Subcutaneous adipose tissue (tissue), 4 donors: ENCODE measurements around the gene AKR7A3. TPM values are rescaled to one million over a fixed set of nuclear protein-coding genes. Genes with fewer than 3 reads are reported as not detected.

Source experiments
- CTCF ChIP-seq: fragments of 450-650 bp; IDR thresholded peaks from one replicate; pipeline ENCODE4 v1.5.1; 2016; ENCODE audit warnings: low read depth, mild to moderate bottlenecking, control low read depth, antibody characterized with exemption, moderate library complexity
- total RNA-seq, 4 donors: library from RNA; depleted of rRNA; stranded (reverse); fragments of >200 nt; gene quantifications; one replicate each; pipeline ENCODE4 v1.1.0, GENCODE V29; 2016

The AKR7A3 gene
- total RNA-seq, 4 donors from 2014 or later = 0.51 to 2.4 (median 2.0) TPM; not detected in 1

GRCh38 chr1:19330449-19331135 lies 42.0 kb upstream of the AKR7A3 start:
- TF ChIP-seq CTCF = no peak

GRCh38 chr1:19329611-19330010 lies 41.0 kb upstream of the AKR7A3 start:
- TF ChIP-seq CTCF = no peak

DNA sequence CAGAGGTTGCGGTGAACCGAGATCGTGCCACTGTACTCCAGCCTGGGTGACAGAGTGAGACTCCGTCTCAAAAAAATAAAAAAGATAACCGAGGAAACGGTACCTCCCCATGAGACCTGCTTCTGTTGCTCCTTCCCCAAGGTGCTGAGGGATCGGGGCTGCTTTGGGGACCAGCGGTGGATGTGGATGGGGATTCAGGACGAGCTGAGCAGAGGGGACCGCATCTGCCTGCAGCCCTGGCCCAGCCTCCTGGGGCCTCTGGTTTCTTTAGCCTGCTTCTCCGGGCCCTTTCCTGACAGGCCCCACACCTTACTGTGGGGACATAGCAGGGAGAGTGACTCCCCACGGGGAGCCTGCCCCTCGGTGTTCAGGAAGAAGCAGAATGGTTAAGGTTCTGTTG lies 40.6 kb upstream of the AKR7A3 start:
- TF ChIP-seq CTCF = no peak

DNA sequence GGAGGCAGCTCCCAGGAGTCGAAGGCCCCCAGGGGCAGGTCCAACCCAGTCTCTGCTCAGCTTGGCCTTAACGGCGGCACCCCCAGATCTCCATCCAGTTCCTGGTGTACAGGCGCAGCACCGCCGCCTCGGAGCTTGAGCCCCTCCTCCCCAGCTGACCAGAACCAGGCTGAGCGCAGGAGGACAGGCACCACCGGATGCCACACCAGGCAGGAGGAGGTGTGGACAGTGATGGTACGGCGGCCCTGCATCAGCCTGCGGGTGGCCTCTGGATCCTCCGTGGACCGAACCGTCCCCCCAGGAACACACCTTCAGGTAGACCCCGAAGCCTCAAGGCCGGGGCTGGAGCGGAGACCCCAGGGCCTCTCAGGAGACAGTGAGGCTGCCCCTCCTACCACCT lies 39.9 kb upstream of the AKR7A3 start:
- TF ChIP-seq CTCF = no peak

GRCh38 chr1:19327736-19328135 lies 39.2 kb upstream of the AKR7A3 start:
- TF ChIP-seq CTCF = no peak

DNA sequence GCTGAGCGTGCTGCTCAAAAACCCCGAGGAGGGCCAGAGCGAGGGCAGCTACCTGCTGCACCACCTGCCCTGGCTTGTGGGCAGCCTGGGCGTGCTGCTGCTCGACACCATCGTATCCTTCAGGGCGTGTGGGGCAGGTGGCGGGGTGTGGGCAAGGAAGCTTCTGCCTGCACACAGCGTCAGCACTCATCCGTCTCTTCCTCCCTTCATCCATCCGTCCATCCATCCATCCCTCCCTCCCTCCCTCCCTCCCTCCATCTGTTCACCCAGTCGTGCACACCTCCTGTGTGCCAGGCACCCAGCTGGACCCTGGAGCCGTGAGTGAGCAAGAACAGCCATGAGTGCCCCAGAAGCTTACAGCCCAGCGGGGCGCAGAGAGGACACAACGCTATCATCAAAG lies 38.7 kb upstream of the AKR7A3 start:
- no peak for TF ChIP-seq CTCF

DNA sequence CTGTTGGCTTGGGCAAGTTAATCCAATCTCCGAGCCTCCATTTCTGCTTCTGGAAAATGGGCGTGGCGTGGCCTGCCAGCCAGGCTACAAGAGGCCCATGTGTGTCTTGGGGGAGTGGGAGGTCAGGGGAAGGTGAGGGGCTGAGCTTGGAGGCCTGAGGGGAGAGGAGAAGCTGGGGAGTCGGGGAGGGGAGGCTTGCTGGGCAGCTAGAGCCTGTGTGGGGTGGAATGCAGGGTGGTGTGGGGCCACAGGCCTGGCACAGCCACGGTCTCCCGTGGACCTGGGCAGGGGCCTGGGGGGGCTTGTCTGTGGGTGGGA lies 38.1 kb upstream of the AKR7A3 start:
- TF ChIP-seq CTCF = no peak
